ENCODE results near the gene PRKCE.

The PRKCE gene

DNA sequence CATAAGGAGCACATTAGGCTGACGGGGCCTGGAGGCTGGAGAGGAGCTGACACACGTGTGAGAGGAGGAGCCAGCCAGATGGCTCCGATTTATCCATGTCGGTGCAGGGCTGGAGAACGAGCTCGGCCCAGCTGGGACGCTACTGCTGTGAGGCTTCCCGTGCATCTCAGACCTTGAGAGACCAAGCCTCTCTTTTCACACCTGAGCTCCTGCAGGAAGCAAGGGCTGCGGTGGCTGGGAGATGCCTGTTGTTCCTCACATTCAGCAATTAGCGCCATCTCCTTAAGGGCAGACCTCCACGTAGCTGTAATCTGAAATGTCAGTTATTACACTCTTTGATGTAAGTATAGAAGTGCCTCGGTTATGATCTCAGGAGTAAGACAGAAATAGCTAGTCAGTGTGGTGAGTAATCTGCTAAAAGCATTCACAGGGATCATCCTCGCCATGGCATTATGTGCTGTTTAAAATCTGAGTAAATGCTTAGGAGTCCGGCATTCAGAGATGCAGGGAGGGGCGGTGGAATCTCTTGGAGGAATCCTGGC lies 107.9 kb downstream of the PRKCE start:
- peak; percentile 69 for DNase-seq

- DNase-seq, result no peak
These were observed 110.2 kb downstream of the PRKCE start for GRCh38 chr2:45761635-45762034.

GRCh38 chr2:45763255-45763654 lies 111.8 kb downstream of the PRKCE start:
- DNase-seq, result no peak

- DNase-seq, result no peak
These were observed 112.3 kb downstream of the PRKCE start for GRCh38 chr2:45763797-45764196.

- DNase-seq, result no peak
These were observed 113.7 kb downstream of the PRKCE start for GRCh38 chr2:45765007-45765727.

DNA sequence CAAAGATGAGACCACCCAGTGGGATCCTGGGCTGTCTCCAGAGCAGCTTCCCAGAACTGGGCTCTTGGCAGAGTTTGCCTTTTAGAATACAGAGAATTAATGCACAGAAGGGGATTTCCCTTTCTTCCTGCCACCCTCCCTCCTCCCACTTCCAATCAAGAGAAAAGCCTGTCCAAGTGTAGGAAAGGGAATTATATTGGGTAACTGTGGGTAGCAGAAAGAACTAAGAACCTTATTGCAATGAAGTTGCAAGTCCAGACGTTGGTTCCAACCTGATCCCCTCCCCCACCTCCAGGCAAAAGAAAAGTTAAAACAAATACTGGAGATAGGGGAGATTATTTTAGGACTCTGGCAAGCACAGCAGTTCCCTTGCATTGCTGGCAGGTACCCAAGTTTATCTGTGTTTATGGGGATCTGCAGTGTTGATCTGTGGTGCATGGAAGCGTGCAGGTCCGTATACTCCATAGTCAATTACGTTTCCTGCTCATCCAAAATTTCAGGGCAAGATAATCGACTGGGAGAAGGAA lies 114.3 kb downstream of the PRKCE start:
- DNase-seq, result no peak

GRCh38 chr2:45768208-45768607 lies 116.7 kb downstream of the PRKCE start:
- no peak for DNase-seq

GRCh38 chr2:45769056-45769455 lies 117.6 kb downstream of the PRKCE start:
- no peak for DNase-seq

- DNase-seq, result no peak
These were observed 118.5 kb downstream of the PRKCE start for GRCh38 chr2:45769854-45770576.

GRCh38 chr2:45770811-45771210 lies 119.3 kb downstream of the PRKCE start:
- DNase-seq, result no peak

GRCh38 chr2:45771261-45771660 lies 119.8 kb downstream of the PRKCE start:
- peak; percentile 74 for DNase-seq

DNA sequence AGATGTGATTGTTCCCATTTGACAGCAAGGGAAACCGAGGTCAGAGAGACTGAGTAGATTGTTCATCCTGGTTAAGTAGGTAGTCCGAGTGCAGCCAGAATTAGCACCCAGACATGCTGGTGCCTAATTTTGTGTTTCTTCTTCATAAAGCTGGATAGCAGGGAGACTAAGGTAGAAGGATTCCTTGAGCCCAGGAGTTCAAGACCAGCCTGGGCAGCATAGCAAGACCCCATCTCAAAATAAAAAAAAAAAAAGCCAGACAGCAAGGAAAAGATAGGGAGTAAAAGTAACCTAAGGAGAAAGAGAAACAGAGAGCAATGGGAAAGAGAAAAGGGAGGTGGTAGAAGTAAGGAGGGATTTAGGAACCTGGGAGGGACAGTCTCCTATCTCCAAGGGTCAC lies 120.6 kb downstream of the PRKCE start:
- DNase-seq, result no peak

DNA sequence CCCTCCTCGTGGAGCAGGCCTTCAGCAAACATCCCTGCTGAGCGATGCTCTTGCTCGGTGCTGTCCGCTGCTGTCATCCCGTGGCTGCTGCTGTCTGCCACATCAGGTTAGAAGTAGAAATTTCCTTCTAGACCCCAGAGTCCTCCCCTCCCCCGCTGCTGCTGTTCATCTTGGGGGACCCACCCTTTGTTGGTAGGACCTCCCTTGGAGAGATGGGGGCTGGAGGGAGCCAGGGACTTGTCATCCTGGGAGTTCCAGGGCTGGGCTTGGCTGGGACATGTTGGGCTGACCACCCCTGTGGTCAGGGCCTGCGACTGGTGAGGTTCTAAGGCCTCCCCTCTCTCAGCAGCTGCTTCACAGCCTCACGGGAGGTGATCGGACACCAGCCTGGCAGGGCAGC lies 122.4 kb downstream of the PRKCE start:
- no peak for DNase-seq

DNA sequence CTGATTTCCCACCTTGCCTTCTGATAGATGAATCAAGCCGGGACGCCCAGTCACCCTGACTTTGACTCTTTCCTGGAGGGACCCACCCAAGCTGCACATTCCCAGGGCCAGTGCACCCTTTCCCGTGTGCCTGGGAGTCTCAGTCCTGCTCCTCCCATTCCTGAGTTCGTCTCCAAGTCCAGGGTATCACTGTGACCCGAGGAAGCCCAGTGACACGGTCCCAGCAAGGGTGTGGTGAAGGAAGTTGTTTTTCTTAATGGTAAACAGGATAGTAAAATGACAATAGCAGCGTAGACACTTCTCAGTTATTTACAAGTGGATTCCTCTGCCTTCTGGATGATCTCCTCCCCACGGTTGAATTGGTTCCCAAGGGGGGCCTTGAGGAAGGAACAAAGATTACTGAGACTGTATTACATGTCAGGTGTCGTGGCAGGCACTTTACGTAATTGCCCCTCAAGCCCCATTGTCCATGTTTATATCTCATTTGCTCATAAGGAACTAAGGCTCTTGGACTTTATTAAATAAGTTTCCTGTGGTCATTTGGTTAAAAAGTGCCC lies 123.3 kb downstream of the PRKCE start:
- no peak for DNase-seq

DNA sequence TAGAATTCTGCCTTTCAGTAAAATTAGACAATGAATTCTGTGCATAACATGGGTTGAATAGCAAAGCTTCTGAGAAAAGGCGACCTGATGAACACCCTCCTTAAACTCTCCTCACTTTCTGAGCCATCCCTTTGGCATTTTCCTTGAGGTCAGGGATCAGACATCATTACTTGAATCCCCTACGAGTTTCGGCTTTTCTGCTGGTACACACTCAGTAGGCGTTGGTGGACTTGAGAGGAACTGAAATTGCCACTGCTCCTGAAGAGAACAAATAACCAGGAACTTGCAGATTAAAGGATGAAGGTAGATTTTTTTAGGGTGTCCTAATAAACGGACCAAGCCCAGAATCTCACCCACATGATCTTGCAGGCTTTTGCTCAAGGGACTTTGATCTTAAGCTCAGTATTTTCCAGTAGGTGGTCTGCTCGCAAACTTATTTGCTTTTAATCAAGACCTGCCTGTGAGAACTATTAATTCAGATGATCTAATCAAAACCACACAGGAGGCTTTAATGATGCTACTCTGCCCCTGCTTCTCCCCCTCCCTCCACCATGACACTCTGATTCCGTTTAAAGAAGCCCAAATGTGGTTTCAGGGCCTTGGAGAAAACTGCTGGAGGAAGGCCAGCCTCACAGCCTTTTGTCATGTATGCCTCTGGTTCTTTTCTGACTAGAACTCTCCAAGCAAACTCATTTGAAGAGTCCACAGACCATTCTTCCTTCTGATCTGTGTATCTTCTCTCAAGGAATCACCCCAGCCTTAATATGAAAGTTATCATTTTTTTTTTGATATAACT lies 124.9 kb downstream of the PRKCE start:
- no peak for DNase-seq

GRCh38 chr2:45777996-45778719 lies 126.7 kb downstream of the PRKCE start:
- no peak for DNase-seq

DNA sequence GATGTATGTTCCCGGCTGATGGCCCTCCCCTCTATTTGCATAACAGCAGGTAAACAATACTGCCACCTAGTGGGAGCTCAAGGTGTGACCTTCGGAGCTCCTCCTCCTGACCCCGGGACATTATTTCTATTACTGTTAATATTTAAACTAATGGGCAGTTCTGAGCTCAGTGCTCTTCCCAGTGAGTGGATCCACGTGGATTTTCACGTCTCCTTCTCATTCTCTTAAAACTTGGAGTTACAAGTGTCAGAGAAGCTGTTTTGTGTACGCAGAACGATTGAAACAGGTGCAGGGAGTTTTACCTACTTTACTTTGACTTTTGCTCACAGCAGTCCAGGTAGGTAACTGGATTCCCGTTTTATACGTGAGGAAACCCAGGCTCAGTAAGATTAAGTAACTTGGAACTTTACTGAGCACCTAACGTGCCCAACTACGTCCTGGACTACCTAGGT lies 127.3 kb downstream of the PRKCE start:
- DNase-seq, result peak; percentile 35

- DNase-seq, result no peak
These were observed 129.3 kb downstream of the PRKCE start for GRCh38 chr2:45780541-45781463.

DNA sequence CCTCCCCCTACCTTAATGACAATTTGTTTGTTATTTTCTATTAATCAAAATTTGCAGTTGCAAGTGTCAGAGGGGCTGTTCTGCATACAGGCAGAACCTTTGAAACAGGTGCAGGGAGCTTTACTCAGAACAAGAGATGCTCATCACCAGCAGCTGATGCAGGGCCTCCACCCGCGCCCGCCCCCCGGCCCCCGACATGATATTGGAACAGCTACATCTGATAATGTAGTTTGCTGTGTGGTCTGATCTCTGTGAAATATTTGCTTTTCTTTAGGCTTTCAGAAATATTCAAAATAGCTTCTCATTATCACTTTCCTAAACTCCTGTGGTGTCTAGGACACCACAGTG lies 130.0 kb downstream of the PRKCE start:
- DNase-seq, result no peak

GRCh38 chr2:45782436-45782835 lies 131.0 kb downstream of the PRKCE start:
- DNase-seq, result no peak

DNA sequence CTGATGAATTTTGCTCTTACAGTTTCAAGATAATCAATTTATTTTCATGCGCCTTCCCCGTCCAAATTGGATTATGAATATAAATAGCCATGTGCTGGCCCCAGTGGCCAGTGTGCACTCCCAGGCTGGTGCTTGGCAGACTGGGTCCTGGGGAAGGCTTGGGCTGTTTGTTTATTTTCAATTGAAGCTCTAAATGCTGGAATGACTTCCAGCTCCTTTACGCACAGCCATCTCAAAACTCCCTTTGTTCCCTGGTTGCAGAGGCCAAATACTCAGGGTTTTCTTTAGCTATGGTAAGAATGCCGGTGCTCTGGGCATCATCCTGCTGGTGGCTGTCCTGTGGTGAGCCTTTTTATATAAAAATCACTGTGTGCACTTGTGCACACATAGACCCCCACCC lies 131.5 kb downstream of the PRKCE start:
- DNase-seq, result no peak
